Activated CD8-positive, alpha-beta memory T cell treated with anti-CD3 and anti-CD28 coated beads, Interleukin-2, amount 50 U/mL, for 24 hours (primary cell): ENCODE results near the gene NTN1.

Experiments used
- DNase-seq: peaks from one replicate; pipeline ENCODE4 v3.0.0-alpha.2; 2020; ENCODE audit errors: extremely low read depth

NTN1 gene

GRCh38 chr17:9231449-9232154, 210.3 kb downstream of the NTN1 start:
- DNase-seq = no peak

- no peak for DNase-seq
Observed at GRCh38 chr17:9232155-9232475, 210.8 kb downstream of the NTN1 start.

DNA sequence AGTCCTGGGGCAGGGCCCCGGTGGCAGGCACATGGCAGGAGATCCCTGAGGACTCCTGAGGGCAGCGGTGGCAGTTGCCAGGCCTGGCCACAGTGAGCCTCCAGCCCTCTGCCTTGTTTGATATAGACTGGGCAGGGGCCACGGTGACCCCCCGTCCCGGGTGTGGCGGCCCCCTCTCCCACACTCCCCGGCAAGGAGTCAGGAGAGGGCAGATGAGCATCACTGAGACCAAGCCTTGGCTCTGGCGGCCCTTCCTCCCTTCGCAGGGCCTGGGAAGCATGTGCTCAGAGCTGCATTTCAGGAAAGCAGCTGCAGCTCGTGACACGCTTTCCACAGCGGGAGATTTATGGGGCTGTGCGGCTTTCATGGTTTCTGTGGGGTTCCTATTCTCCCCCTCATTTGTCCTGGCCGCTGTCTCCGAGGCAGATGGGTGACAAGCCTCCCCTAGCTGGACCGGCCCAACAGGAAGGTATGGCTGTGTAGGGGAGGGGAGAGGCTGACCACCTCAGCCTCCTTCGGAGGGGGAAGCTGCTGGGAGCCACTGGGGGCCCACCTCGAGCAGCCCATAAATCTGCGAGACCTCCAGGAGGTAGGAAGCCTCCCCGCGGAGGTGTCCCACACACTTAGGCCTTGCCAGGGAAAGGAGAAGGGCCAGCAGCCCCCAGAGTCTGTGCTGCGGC, 211.4 kb downstream of the NTN1 start:
- DNase-seq = no peak

GRCh38 chr17:9233271-9233599, 211.9 kb downstream of the NTN1 start:
- no peak for DNase-seq

DNA sequence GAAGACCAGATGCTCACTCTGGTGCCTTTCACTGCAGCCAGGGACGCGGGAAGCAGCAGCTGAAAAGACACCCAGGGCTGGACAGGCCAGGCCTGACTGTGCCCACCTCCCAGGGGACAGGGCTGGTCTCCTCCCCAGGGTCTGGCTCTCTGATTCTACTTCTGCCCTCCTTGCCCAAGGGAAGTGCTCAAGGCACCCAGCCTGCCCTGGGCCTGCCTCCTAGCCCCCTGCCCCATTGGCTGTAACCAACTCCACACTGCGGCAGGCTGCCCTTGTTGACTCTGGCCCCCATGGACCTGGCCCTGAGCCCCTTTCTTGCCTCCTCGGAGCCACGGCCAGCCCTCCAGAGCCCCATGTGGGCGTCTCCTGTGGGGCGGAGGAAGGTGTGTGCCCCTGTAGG, 212.5 kb downstream of the NTN1 start:
- no peak for DNase-seq

DNA sequence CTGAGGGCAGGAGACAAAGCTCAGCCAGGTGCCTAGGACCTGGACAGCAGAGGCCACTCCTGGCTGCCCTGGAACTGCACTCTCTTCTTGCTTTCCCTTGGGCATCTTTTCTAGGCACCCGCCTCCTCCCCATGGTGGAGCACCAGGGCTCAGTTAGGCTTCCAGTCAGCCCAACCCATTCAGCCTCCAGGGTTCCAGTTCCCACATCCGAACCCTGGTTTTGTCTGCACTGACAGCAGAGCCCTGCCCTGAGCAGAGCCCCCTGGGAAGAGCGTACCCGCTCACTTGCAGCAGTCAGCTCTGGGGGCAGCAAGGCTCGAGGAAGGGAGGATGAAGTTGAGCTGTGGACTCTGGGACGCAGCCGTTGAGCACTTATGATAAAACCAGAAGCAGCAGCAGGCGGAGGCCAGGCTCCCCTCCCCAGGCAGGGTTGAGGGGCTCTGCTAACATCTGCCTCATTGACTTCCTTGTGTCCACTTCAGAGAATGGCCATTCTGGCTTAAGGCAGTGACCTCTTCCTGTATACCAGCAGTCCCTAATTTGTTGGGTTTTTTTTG, 213.2 kb downstream of the NTN1 start:
- no peak for DNase-seq

DNA sequence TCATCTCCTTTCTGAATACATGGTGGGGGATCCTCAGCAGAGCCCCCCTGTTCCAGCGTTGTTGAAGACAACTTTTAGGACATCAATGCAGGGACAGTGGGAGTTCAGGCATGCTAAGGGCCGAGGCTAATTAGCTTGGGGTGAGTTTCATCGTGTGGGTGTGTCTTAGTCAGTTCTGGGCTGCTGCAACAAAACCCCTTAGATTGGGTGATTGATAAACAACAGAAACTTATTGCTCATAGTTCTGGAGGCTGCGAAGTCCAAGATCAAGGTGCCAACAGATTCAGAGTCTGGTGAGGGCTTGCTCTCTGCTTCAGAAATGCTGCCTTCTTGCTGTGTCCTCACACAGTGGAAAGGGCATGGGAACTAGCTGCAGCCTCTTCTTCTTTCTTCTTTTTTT, 214.0 kb downstream of the NTN1 start:
- no peak for DNase-seq

DNA sequence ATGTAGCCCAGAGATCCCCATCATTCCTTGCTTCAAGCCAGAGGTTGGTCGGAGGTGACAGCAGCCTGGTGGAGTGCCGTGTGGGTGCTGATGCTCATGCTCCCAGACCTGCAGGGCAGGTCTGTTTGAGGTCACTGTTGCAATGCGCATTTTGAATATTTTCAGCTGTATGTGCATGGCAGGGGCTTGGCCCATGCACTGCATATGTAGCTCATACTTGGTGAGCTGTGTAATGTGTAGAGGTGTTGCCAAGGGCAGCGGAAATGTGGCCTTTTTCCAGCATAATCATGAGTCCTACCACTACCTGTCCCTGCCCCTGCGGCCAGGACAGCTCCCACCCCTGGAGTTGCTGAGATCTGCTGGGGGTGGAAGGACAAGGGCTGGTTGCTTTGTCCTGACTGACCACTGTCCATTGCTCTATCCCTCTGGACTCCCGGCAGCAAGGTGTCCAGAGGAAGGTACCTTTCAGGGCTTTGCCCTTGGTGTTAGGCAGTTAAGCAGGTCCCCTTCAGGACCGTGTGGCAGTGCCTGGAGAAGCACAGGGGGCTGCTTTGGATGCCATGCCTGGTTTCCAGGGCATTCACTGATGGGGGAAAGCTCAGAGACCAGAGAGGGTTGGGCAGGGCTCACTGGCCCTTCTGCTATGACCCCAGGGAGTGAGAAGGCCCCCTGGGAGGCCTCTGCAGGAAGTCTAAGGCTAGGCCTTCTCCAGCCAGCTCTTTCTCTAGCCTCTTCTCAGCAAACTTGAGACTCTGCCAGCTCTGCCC, 215.2 kb downstream of the NTN1 start:
- DNase-seq = no peak

GRCh38 chr17:9237053-9237410, 215.7 kb downstream of the NTN1 start:
- DNase-seq = no peak

- no peak for DNase-seq
Observed at GRCh38 chr17:9237661-9238301, 216.5 kb downstream of the NTN1 start.

DNA sequence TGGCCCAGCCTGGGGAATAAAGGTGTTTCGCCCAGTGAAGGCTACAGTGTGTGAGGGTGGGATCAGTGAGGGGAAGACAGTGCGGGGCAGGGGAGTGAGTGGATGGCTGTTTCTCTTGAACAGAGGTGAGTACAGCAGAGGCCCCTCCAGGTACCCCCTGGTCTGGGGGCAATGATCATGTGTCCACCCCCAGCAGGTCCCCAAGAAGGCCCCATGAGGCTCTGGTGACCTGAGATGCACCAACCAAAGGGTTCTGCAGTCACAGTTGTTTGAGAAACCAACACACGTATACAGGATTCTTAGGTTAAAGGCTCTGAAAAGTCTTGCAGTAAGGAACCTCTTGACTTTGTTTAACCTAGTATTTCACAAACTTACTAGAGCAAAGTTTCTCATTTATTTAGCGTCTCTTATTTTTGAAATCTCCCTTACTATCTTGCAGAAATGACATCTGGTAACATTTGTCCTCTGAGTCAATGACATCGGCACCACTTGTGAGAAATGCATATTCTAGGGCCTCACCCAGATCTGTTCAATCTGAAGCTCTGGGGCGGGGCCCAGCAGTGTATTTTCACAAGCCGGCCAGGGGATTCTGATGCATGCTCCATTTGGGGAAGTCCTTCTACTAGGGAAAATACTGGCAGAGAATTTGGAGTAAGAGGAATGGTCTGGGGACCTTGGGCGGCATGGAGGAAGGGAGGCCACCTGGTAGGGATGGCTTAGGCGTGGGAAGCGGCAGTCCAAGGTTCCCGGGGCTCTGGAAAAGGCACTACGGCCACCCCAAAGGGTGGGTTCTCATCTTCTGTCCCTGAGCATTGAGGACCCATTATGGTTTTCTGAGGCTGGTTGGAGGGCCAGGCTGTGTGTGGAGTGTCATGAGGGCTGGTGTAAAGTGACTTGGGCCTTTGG, 217.3 kb downstream of the NTN1 start:
- DNase-seq = no peak

DNA sequence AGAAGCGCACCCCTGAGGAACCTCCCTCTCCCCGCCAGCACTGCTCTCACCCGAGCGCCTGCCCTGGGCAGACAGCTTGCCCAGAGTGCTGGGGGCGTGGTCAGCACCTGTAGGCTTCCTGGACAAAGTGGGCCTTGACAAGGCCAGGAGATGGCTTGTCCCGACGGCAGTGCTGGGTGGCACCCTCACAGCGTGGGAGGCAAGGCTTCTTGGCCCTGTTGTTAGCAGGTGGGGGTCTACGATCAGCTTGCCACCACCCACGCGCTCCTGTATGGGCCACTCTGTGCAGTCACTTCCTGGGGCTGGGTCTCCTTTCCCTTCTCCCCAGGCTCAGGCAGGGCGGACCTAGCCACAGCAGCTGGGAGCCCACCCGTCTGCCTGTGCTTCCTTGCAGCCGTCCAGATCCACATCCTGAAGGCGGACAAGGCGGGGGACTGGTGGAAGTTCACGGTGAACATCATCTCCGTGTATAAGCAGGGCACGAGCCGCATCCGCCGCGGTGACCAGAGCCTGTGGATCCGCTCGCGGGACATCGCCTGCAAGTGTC, 218.0 kb downstream of the NTN1 start:
- no peak for DNase-seq

- no peak for DNase-seq
Observed at GRCh38 chr17:9239793-9240658, 218.7 kb downstream of the NTN1 start.

DNA sequence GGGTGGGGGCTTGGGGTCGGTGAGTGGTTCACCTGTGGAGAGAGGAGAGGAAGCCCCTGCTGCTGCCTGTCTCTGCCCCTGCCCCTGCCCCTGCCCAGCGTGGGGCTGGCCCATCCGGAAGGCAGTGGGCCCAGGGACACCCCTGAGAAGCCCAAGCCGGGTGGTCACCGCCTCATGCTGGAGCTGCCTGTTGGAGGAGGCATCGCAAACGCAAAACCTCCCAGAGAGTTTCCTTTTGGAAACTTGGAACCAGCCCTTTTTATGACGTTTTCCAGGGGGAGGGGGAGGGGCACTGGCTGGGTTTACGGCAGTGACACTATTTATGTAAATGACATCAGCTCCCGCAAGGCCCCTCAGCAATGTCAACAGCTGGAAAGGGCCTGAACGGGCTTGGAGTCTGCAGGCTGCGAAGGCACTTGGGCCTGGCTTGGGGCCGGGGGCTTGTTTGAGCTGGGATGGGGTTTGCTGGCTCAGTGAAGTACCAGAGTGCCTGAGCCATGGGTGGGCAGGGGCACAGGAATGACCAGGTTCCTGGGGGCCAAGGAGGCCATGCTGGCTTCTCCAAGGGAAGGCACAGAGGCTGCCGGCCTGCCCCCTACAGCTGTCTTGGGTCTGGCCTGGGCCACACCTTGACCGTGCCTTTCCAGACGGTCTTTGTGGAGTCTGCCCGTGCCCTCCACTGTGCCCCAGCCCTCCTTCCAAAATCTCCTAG, 219.5 kb downstream of the NTN1 start:
- DNase-seq = no peak

DNA sequence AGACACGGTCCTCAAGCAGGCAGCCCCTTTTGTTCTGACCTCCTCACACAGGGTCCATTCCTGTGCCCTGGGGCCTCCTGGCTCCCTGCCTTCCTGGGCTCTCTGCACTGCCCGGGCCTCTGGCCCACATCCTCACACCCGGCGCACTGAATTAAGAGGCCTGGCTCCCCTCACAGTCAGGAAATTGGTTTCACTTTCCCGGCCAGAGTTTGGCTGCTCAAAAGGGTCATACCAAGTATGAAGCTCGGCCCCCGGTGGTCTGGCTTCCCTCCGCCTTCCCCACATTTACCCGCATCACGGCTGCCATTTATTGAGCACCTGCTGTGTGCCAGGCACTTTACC, 220.0 kb downstream of the NTN1 start:
- no peak for DNase-seq

GRCh38 chr17:9241774-9242496, 220.6 kb downstream of the NTN1 start:
- DNase-seq = no peak

DNA sequence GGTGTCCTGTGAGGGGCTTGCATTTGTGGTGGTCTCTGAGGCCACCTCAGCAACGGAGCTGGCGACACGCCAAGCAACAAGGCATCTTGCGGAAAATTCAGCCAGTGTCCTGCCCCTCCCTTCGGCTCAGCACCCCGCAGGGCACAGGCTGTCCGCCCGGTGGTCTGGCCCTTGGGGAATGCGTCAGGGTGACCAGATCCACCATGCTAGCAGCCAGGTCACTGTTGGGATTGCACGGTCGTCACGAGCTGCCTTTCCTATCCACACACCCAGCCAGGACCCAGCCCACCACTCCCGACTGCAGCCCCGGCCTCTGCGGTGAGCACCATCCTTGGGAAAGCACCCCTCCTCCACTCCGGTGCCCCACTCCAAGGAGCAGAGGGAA, 221.2 kb downstream of the NTN1 start:
- no peak for DNase-seq

- DNase-seq = no peak
Observed at GRCh38 chr17:9242983-9243382, 221.7 kb downstream of the NTN1 start.
